Stimulated activated CD4-positive, alpha-beta T cell treated with anti-CD3 and anti-CD28 coated beads, TNF-alpha, amount 100 ng/mL, for 24 hours (primary cell): ENCODE results near the gene CUL7.

Source experiments
- DNase-seq, 3 experiments: peaks; one replicate each; pipeline ENCODE4 v3.0.0-alpha.2; 2020; ENCODE audit warnings: low read depth in 3 of 3

CUL7 gene

GRCh38 chr6:43077333-43077809, 23.7 kb upstream of the CUL7 start:
- DNase-seq: no peak

DNA sequence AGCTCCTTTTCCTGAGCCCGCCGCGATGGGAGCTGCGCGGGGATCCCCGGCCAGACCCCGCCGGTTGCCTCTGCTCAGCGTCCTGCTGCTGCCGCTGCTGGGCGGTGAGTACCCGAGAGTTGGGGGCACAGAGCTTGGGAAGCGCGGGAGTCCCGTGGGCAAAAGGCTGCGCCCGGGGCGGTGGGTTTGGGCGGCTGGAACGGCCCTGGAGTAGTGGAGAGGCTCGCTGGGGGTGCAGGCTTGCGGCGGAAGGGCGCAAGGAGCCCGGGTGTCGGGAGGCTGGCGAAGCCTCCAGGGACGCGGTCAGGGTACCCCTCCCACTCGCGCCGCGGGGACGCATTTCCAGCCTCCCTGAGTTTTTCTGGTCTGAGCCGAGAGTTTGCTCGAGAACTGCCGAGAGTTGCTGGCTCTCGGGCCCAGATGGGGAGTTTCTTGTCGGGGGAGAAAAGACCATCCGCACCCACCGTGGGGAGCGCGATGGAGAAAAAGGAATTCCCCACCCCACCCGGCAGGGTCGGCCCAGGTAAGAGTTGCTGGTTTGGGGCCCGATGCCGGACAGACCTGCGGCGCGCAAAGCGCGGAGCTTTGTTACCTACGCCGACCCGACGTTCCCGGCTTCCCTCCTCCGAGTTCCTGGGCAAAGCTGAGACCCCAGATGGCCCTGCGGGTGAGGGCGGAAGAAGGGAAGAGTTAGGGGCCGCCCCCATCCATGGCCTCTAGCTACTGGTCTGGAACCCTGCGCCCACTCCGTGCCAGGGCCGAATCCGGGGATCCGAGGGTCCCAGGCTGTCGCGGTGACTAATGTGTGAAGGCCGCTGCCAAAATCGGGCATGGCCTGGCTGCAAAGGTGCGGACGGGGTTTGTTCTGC, 23.0 kb upstream of the CUL7 start:
- DNase-seq: no peak

GRCh38 chr6:43075670-43076463, 22.2 kb upstream of the CUL7 start, which contains the start of gene PTK7:
Gene PTK7 (plus strand): TSS chr6:43076314. CDS start chr6:43076489, 175 bp downstream.
- peak in 1 of 3 experiments; percentile 45 for DNase-seq

DNA sequence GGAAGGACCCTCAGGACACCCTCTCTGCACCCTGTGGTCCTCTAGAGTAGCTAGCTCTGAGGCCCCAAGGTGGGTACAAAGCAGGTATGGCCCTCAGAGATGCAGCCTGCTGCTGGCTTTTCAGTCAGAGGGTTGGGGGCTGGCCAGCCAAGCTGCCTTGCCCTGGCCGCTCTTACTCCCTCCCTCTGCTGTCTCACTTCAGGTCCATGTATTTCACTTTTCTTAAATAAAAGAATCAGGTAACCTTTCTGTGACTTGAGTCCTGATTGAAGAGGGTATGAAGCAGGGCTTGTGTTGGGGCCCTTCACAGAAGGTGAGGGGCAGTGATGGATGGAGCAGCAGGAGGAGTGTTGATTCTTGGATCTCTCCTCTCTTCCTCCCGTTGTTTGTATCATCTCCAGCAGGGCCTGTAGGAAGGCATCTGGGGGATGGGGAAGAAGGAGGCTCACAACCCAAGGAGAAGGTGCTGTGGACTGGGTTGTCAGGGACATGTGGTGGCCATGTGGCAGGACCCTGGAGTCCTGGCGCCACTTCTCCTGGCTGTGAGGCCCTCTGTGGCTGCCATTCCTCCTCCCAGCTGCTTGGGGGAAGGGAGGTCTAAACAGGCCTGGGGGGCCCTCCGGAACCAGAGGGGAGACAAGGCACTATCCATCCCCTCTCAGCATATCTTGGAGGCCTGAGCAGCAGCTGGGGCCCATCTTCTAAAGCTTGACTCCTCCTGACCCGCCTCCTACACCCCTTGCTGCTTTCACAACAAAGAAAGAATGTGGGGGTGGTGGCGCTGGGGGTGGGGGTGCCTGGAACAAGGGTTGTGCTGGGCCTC, 21.4 kb upstream of the CUL7 start:
- no peak for DNase-seq

GRCh38 chr6:43070028-43070632, 16.5 kb upstream of the CUL7 start:
- no peak for DNase-seq

GRCh38 chr6:43062818-43063217, 9.2 kb upstream of the CUL7 start:
- DNase-seq: no peak

DNA sequence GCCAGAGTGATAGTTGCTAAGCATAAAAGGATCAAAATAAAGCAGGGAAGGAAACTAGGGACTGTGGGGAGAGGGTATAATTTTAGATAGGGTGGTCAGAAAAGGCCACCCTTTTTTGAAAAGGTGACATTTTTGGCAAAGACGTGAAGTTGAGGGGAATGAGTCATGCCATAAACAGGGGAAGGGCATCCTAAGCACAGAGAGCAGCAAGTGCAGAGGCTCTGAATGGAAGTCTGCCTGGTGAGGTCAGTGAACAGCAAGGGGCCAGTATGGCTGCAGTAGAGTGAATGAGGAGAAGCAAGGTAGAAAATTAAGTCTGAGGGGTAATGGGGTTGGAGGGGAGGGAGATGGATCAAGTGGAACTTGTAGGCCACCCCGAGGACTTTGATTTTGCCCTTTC, 8.2 kb upstream of the CUL7 start:
- DNase-seq: no peak

- no peak for DNase-seq
Measured at GRCh38 chr6:43060755-43061633, 7.3 kb upstream of the CUL7 start.

GRCh38 chr6:43060034-43060754, 6.5 kb upstream of the CUL7 start:
- no peak for DNase-seq

- DNase-seq: peak; percentile 94 to 98 (median 97)
Measured at GRCh38 chr6:43059168-43060033, 5.8 kb upstream of the CUL7 start, which contains the start of the genes KLC4 and MRPL2. Gene KLC4 (plus strand): TSS chr6:43059631. CDS start chr6:43061336, 1,705 bp downstream. Gene MRPL2 (minus strand): TSS chr6:43059434. CDS start chr6:43059381, 53 bp downstream.

GRCh38 chr6:43058531-43058930, 4.9 kb upstream of the CUL7 start:
- DNase-seq: no peak

DNA sequence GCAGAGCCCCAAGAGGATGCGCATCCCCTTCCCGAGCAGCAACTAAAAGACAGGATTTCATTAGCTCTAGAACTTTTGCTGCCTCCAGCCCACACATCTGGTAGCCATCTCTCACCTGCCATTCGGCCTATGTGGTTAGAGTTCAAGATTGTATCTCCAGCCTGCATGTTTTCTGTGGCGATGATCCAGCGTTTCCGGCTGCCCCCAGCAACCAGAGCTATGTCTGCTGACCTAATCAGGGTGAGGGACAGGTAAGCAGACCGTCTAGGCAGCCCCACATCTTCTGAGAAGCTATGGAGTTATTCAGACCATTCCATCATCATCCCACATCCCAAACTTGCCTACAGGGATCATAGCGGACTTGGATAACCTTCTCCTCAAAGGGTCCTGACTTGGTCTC, 2.3 kb upstream of the CUL7 start:
- no peak for DNase-seq

DNA sequence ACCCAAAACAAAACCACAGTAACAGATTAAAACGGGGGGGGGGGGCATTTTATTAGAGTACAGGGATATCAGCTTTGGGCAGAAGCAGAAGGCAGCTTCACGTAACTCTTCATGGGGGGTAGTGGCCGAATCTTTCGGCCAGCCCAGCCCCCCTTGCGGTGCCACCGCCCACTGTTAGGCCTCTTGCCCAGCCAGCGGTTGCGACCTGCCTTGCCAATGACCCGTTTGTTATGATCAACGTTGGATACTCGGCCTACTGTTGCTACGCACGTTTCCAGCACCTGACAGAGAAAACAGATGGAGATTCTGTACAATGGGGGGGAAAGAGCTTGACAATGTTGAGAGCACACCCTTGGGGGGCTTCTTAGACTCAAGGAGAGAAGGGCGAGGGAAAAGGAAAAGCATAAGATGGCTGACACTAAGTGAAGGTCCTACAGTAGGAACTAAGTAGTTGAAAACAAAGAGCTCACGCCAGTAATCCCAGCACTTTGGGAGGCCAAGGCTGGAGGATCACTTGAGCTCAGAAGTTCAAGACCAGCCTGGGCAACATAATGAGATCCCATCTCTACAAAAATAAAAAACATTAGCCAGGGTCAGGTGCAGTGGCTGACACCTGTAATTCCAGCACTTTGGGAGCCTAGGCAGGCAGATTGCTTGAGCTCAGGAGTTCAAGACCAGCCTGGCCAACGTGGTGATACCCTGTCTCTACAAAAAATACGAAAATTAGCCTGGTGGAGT, 724 bp upstream of the CUL7 start:
- DNase-seq: no peak

GRCh38 chr6:43052842-43053544, 658 bp downstream of the CUL7 start:
- DNase-seq: peak in 2 of 3 experiments; percentile 6 to 25

- DNase-seq: no peak
Measured at GRCh38 chr6:43052225-43052841, 1.3 kb downstream of the CUL7 start.

GRCh38 chr6:43050981-43051380, 2.7 kb downstream of the CUL7 start:
- no peak for DNase-seq

DNA sequence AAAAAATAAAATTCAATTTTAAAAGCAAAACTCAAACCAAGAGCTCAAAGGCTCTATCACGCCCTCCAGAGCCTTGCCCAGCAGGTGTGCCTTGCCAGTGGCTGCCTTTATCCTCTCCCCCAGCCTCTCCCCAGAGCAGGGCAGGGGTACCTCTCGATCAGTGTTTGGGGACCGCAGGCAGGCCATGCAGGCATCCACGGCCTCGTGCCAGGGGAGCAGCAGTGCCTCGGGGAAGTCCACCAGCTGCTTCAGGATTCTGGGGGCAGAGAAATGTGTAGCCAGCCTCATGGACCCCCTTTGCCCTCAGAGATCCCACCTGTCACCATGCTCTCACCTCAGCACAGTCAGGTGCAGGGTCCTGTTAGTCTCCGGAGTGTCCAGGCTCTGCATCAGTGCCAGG, 5.7 kb downstream of the CUL7 start:
- no peak for DNase-seq
